ENCODE results near the gene ETV6.

Gene ETV6

DNA sequence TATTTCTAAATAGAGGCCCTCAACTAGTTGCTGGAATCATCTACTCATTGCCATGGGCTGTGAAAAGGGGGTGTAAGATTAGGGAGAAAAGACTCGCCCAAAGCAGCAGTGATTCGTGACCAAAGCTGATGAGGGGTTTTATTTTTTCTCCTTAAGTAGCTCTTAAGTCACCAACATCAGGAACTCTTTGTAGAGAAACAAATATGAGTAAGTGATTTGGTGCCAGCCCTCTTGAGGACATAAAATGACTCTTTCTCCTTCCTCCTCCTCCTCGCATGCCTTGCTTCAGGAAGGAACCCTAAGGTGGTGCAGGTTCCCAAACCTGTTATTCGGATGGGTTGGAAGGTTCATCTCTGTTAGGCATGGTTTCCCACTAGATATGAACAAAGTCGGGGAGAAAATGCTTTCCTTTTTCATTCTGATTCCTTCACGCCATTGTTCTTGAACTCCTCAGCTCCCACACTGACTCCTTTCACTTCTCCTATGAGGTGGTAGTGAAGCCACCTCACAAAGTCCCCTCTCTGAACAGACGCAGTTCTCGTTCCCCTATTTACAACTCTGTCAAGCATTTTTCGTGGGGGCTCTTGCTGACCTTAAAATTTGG lies 113.4 kb downstream of the ETV6 start:
- no peak for DNase-seq

DNA sequence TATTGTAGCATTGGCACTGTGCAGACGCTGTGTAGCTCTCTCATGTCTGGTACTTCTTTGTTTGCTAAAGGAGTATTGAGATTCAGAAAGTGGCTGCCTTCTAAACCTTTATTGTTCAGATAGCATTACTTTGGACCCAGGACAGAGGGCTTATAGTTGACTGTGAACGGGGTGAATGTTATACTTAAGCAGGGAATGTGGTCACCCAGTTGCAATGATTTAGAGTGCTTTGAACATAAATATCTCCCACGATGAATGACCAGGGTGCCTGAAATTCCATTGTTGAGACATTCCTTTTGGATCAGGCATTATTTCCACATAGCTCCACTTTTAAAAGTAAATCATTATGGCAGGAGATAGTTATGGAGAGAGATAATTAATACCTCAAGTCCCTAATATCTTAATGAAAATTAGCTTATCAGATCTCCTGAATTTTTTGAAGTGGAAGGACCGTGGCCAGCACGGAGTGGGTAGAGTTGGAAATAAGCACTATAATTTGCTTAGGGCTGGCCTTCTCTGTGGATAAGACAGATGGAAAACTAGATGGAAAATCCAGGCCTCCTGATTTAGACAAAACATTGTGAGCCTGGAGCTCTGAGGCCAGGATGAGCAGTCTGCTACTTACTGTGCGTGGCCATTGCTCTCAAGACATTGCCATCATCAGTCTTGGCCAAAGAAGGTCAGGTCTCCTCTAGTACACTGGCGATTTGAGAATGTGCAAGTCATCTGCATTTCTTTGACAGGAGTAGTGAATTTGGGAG lies 114.5 kb downstream of the ETV6 start:
- DNase-seq = no peak

DNA sequence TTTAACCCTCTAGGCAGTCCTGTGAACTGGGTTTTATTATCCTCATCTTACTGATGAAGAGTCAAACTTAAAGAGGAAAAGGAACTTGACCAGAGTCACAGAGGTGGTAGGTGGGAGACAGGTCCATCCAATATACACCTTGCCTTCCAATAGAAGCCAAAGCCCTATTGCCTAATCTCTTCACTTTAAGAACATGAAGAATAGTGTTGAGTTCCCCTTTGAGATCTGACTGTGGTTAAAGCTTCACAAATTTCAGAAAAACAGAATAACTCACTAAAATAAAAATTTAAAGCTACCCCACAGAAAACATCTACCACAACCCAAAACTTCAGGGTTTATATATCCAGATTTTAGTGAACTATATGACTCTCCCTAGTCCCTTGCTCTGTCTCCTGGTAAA lies 115.4 kb downstream of the ETV6 start:
- DNase-seq = no peak

DNA sequence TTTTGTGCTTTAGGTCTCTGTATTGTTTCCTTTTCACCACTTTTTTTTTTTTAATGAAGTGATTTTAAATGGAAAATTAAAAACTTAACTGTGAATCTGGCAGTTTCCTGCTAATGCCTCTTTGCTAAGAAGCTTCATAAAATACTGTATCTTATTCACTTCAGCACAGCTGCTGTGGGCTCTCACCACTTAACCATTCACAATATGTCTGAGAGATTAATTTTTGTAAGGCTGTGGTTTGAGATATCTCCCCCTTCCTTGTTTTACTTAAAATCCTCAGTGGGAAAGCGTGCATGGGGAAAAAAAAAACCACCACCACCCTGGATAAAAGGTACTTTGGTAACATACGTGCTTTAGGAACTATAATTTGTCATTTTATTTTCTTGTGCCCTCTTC lies 115.9 kb downstream of the ETV6 start:
- no peak for DNase-seq

DNA sequence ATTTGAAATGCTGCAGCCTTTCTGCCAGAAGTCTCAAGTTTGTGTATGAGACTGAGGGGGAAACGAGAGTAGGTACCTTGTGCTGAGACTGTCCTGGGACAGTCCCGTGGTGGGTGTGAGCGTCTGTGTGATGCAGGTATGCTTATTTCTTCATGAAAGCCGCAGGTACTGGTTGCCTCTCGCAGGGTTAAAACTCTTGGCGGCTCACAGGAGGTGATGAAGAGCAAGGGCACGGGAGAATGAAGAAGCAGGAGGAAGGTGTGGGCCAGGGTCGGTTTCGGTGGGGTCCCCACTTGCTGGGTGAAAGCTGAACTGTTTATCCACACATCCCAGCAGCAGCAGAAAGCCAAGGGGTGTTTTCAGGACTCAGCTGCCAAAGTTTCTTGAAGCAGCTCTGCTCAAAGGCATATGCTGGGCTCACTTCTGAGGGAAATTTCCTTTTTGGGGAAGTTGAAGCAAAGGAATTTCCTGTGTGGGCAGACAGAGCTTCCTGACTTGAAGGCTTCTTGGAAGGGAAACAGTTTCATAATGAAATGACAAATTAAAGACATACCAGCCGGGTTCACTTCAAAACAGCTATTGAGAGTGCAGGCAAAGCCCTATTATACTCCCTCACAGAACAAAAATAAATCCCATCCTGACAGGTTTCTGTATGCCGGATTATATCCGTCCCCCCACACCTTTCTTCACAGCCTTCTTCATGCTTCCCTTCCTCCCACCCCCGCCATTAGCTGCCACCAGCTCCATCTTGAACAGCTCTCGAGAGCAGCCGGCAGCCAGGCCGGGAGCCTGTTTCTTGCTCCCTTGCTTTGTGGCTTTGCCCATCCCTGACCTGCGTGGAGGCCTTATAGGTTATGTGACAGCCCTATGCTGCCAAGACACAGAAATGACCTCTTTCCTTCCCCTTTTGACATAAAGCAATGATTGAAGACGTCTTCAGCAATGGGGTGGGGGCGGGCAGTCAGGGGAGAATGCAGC lies 116.6 kb downstream of the ETV6 start:
- DNase-seq = no peak

DNA sequence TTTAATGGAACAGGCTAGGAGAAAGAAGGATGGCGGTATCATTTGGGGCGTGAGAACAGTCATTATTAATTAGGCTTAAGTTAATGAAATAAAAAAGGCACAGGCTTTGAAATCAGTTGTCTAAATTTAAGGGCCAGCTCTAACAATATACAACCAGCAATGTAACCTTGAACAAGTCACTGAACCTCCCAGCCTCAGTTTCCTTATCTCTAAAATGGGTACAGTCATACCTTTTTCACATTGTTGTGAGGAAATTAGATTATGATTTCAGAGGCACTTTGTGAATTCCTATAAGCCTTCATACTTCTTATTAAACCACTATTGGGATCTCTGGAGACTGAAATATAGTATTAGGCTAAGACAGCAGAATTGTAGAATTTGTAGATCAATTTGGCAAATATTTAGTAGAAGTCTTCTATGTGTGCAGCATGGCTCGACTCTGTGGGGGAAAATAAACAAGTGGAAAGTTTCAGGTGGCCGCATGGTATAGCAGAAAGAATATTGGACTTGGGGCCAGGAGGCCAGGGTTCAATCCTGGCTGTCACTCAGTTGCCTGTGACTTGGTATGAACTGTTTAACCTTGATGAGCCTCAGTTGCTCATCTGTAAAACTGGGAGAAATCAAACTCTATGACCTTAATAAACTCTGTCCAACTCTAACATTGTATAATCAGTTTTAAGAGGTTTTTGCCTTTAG lies 117.7 kb downstream of the ETV6 start:
- DNase-seq = no peak

DNA sequence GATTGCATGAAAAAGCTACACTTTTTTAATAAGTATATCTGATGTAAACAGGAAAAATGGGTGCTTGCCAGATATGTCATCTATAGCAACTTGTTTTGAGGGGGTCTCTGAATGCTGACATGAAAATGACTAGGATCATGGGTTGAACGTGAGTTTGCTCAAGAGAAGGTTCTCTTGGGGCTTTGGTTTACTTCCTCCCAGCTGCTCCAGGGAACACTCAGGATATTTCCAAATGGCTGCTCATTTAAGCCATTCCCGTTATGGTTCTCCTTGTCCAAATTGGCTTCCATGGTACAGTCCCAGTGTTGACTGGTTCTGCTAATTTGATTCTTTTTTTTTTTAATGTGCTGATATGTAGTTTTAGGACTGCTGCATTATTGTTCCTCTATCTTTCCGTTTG lies 118.3 kb downstream of the ETV6 start:
- DNase-seq = no peak

DNA sequence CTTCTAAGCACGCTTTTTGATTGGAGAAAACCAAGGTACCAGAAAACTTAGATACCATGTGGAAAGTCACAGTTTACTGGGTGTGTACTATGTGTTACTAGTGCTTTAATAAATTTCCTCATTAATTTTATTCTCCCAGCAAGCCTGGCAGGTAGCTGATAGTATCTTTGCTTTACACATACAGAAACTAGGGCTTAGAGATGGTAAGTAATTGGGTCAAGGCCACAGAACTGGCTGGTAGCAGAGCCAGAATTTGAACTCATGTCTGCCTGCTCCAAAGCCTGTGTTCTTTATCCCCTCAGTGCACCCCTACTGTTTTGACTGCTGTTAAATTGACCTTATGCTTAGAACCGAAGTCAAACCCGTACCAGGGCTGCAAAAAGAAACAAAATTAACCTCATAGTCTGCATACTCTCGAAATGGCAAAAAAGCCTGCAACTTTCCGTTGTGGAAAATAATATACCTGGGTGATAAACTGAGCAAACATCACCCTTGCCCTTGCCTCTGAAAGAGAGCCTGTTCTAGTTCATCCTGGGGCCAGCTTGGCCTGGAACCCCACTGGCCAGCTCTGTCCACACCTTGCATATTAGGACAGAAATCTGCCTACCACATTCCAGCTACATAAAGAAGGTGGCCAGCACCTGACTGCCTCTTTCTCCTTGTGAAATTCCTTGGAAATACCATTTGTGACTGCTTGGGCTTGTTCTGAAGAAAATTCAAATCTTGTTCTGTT lies 118.9 kb downstream of the ETV6 start:
- no peak for DNase-seq

DNA sequence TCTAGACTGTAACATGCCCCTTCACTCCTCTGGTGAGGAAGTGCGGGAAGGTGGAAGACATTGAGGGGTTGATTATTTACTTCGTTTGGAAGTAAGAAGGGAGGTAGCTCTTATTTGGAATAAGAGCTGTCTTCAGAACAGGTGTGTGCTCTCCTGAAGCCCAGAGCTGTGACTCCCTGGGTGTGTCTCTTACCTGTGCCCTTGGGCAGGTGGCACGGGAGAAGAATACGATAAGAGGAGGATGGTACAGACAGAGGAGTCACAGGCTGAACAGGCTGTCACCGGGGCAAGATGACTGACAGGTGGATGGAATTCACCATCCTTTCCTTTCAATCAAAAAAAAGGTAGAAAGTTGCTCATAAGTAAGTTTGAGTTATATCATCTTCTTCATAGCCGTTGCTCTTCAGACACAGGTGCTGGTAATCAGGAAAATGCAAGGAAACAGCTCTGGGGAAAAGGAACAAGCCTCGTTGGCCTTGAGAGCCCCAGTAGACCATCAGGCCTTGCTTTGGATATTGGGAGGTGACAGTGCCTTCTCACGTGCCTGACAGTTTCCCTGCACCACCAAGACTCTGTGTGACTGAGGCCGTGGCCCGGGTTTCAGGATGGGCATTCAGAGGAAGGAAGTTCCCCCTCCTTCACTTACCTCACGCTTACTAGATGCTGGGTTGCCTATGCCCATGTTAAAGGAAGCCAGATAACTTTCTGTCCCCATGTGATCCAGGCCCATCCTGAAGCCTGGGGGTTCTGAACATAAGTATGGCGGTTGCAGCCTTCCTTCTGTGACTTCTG lies 120.4 kb downstream of the ETV6 start:
- DNase-seq = no peak

DNA sequence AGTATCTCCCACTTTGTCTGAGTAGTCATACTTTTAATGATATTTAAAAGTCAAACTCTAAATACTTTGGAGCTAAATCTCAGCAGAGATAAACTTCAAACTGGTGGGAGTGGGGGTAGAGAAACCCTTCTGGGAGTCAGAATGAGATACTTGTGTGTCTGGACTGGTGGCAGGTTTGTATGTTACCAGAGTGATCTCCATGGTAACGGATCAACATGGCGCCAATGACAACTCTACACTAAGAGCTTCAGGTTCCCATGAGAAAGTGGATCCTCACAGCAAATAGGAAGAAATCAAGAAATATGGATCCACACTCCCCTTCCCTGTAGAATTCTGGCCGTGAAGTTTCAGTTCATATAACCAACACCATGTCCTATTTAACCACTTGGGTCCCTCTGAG lies 121.9 kb downstream of the ETV6 start:
- peak in 1 of 2 experiments; percentile 6 for DNase-seq

DNA sequence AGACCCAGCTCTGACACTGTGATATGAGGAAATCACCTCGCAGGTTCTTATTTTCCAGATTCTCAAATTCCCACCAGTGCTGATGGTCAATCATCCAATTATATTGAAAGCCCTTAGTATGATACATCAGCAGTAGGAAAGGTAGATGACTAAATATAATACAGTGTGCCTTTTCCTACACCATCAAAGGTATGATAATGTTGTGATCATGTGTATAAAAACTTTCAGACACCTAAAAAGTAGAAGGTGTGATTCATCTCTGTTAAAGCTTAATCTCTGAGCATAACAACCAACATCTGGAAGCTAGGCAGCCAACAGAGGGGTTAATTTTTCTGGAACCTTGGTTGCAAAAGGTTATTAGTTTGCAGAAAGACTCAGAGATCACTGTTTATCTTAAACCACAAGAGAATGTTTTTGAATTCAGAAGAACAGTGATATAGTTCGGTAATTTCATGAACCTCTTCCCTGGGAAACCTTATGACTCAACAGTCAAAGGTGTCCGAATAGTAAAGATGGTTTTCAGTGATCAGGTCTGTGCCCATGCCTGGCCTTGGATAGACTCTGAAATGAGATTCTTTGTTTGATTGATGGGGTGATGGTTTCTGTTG lies 122.5 kb downstream of the ETV6 start:
- DNase-seq = no peak

DNA sequence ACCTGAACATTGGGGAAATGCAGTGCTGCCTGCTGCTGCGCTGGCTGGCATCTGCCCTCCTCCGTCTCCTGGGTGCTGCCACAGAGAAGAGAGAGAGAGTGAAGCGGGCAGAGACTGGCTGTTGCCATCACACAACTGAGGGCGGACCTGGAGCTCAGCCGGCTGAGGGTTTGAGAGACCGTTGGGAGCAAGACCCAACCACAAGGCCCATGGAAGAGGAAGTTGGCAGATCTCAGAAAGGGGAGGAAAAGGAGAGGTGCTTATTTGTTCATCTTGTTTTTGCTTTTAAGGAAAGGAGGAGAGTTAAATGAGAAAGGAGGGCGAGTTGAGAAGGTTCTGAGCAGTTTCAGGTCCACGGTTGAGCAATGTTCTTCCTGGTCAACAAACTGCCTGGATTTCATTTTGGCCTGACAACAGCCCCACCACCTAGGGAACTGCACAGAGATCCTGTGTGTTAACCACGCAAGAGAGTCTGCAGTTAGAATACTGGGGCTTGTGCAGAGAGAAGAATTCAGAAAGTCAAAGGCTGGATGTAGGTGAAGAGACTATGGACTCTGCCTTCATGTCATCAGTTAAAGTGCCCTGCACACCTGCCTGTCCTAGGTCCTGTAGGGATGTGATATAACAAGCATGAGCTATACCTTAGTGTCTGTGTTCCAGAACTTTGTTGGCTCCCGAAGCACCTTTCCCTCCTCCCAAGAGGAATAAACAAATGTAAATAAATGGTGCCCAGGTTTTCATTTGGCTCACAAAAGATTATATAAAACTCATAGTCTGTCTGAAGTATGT lies 124.6 kb downstream of the ETV6 start:
- no peak for DNase-seq

DNA sequence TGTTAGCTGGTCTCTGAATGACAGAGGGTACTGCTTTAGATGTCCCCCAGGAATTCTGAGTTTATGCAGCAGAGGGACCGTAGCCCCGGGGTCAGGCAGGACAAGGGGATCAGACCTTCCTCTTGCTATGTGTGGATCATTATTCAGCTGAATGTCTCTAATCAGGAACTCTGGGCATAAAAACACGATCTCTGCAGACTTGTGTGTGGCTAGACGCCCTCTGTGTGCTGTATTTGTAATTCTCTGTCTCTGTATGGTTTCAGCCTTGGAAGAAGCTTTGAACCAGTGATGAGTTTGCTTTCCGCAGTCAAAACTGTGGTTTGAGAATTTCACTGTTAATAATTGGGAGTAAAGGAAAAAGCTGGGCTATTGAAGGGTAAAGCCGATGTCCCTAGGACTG lies 125.3 kb downstream of the ETV6 start:
- DNase-seq = no peak

DNA sequence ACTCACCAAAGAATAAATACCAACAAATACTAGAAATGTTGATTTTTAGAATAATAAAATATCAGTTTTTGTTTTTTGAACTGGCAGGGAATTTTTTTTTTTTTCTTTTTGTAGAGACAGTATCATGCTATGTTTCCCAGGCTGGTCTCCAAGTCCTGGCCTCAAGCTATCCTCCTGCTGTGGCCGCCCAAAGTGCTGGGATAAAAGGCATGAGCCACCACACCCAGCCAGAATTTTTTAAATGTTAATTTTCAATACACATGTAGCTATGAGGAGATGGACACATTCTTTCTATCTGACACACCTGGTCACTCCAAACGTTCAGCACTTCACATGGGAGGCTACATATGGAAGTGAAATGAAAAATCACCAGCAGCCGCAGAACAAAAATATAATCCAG lies 126.8 kb downstream of the ETV6 start:
- DNase-seq = no peak

DNA sequence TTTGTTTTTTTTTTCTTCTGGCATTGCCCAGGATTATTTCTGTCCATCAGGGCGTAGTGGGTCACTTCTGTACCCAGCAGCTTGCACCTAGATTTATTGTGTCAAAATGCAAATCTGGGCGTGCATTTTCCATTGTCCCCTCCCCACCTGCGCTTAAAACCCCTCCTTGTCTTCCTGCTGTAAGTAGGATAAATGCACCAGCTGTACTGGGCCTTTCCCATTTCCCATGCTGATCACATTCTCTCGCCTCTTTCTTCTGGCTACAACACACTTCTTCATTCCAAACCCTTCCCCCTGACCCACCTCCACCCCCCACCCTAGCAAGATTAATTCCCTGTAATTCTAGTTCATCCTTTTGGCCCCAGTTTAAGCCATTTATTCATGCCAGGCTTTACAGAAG lies 128.0 kb downstream of the ETV6 start:
- DNase-seq = no peak

DNA sequence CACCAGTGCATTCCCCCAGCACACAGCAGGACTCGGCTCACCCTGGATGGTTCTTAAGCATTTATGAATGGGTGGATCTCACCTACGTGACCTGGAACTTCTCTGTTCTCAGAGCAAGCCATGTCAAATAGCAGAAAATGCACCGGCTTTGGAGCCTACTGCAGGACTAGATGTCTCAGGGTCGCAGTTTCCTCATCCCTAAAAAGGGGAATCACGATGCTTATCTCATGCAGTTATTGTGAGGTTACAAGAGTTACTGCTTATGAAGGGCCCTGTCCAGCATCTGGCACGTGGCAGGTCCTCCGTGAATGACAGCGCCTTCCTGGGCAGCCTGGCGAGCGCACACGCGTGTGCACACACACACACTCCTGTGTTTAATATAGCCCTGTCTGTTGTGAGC lies 128.5 kb downstream of the ETV6 start:
- DNase-seq = no peak

DNA sequence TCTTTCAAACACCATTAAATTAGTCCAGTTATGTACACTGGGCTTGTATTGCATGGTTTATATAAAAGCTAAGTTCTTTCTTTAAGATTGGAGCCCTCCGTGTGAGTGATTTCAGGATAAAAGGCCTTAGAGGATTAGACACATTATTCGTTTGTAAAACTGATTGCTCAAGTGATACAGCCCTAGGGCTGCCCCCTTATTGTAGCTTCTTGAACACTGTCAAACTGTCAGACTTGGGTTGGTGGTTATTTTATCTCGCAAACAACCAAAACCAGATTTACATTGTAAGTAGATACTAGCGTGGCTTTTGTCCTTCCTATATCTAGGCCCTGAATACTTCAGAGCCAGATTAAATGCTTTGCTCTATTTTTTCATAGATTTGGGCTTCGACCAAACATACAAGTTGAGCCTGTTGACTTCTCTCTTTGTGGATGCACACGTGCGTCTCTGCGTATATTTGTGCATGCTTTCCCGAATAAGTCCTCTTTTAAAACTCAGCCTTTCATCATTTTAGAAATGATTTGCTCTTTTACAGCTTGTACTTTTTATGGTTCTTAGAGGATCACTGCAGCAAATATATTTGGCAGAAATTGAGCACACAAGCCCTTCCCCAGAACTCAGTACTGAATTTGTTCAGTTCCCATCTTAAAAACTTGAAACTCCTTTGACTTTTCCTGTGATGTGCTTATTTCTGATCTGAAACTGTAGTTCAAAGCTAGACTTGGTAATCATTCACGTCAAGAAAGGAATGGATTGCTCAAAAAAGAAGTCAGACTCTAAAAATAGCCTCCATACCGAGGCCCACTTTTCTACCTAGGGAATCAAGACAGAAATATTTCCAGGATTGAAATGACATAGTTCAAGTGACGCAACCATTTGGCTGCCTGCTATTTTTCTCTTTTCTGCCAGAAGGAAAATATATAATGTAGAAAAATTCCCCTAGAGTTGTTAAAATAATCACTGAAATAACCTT lies 129.5 kb downstream of the ETV6 start:
- no peak for DNase-seq

DNA sequence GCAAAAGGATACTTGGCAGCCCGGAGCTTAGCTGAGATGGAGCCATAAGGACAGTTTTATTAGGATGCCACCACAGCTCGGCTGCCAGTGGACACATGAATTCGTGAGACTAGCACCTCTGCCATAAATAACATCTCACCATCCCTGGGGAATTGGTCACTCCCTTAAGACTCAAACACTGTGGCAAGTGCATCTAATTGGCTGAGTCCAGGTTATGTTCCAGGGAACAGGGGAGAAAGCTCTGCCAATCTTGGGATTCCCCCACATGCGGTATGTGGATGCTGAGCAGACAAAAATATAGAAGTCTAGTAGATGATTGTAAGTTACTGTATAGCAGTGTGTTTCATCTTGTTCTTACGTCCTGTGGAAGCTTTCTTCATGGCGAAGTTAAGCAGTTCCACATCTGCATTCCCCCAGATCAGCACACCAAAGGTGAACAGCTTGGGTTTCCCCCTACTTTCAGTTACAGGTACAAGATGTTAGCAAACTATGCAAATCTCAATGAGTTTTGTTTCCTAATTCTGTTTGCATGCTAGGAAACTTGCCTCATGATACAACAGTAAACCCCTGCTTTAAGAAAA lies 131.1 kb downstream of the ETV6 start:
- DNase-seq = no peak

Measured in NCI-H2081 (cell line).